CD14-positive monocyte (primary cell): Measurements from ENCODE around the gene PAK5. TPM values are rescaled to one million over a fixed set of nuclear protein-coding genes. Genes with fewer than 3 reads are reported as not detected.

Experiments used
- DNase-seq, 3 donors: peaks; one replicate each; pipeline ENCODE4 v3.0.0-alpha.2; 2011 to 2022
- H2AFZ ChIP-seq: 2 replicates; pipeline ENCODE4 v1.6.0; 2012; ENCODE audit warnings: mild to moderate bottlenecking, low read depth, low read length, inconsistent platforms; ENCODE audit not compliant: insufficient read depth, poor library complexity, severe bottlenecking
- H3K27ac ChIP-seq, 2 donors: 1 replicate in 1 of 2; 2 replicates in 1 of 2; pipeline ENCODE4 v1.5.1; 2012 to 2013; ENCODE audit warnings: low read length in 2 of 2, control low read depth in 1 of 2, inconsistent platforms in 1 of 2, low read depth in 1 of 2, mild to moderate bottlenecking in 1 of 2
- H3K27me3 ChIP-seq, 2 donors: one replicate each; pipeline versions ENCODE4 v1.6.0 to v1.6.1; 2011 to 2013; ENCODE audit warnings: low read length in 2 of 2; ENCODE audit not compliant: control insufficient read depth in 2 of 2, insufficient read depth in 2 of 2
- H3K36me3 ChIP-seq, 2 donors: replicated peaks in 1 of 2; 1 replicate in 1 of 2; 2 replicates in 1 of 2; pipeline versions ENCODE4 v1.5.1 to v1.6.1; 2012 to 2013; ENCODE audit warnings: low read length in 2 of 2, control low read depth in 1 of 2, inconsistent platforms in 1 of 2, mild to moderate bottlenecking in 1 of 2; ENCODE audit not compliant: insufficient read depth in 2 of 2, control insufficient read depth in 1 of 2
- H3K4me1 ChIP-seq, 2 donors: 1 replicate in 1 of 2; 2 replicates in 1 of 2; pipeline versions ENCODE4 v1.5.1 to v1.6.1; 2012 to 2013; ENCODE audit warnings: low read length in 2 of 2, control low read depth in 1 of 2, inconsistent platforms in 1 of 2, mild to moderate bottlenecking in 1 of 2, moderate library complexity in 1 of 2; ENCODE audit not compliant: insufficient read depth in 2 of 2, control insufficient read depth in 1 of 2
- H3K4me2 ChIP-seq: replicated peaks from 2 replicates; pipeline ENCODE3; 2012; ENCODE audit warnings: low read length, moderate library complexity, mild to moderate bottlenecking; ENCODE audit not compliant: poor library complexity, severe bottlenecking; ENCODE audit errors: extremely low read depth
- H3K4me3 ChIP-seq, 3 experiments: fragments of 200-600 bp in 1 of 3; sonication (generic) in 1 of 3; replicated peaks in 1 of 3; 1 replicate in 2 of 3; 2 replicates in 1 of 3; pipeline ENCODE4 v1.5.1; 2011 to 2013; ENCODE audit warnings: low read length in 3 of 3, mild to moderate bottlenecking in 3 of 3, control low read depth in 2 of 3, low read depth in 2 of 3, inconsistent platforms in 1 of 3, moderate library complexity in 1 of 3
- H3K79me2 ChIP-seq: 2 replicates; pipeline ENCODE4 v1.6.0; 2012; ENCODE audit warnings: mild to moderate bottlenecking, control low read depth, inconsistent platforms, low read length, moderate library complexity; ENCODE audit not compliant: insufficient read depth
- H3K9ac ChIP-seq: 2 replicates; pipeline ENCODE4 v1.6.0; 2017; ENCODE audit warnings: low read length, mild to moderate bottlenecking; ENCODE audit not compliant: insufficient read depth, poor library complexity, severe bottlenecking
- H3K9me3 ChIP-seq, 2 donors: replicated peaks in 1 of 2; 1 replicate in 1 of 2; 2 replicates in 1 of 2; pipeline versions ENCODE4 v1.5.1 to v1.6.1; 2012 to 2013; ENCODE audit warnings: low read length in 2 of 2, control low read depth in 1 of 2; ENCODE audit not compliant: control insufficient read depth in 1 of 2, insufficient read depth in 1 of 2
- H4K20me1 ChIP-seq: 2 replicates; pipeline ENCODE4 v1.6.0; 2012; ENCODE audit warnings: mild to moderate bottlenecking, low read length, control low read depth, moderate library complexity; ENCODE audit not compliant: insufficient read depth
- H3K27ac Mint-ChIP-seq, 7 donors: one replicate each; pipeline ENCODE4 v1.8.0; 2020; ENCODE audit warnings: mild to moderate bottlenecking in 7 of 7, mixed read lengths in 7 of 7, moderate library complexity in 6 of 7, inconsistent platforms in 2 of 7
- H3K27me3 Mint-ChIP-seq, 3 donors: one replicate each; pipeline ENCODE4 v1.8.0; 2021 to 2022; ENCODE audit warnings: low read depth in 3 of 3, mild to moderate bottlenecking in 3 of 3, mixed read lengths in 3 of 3, moderate library complexity in 3 of 3, inconsistent platforms in 1 of 3
- H3K36me3 Mint-ChIP-seq, 2 donors: one replicate each; pipeline ENCODE4 v1.8.0; 2020; ENCODE audit warnings: mixed read lengths in 2 of 2, inconsistent platforms in 1 of 2, mild to moderate bottlenecking in 1 of 2
- H3K4me1 Mint-ChIP-seq: one replicate; pipeline ENCODE4 v1.8.0; 2020; ENCODE audit warnings: mild to moderate bottlenecking, mixed read lengths
- H3K4me3 Mint-ChIP-seq, 2 donors: one replicate each; pipeline ENCODE4 v1.8.0; 2020; ENCODE audit warnings: mild to moderate bottlenecking in 2 of 2, mixed read lengths in 2 of 2, moderate library complexity in 1 of 2
- H3K9me3 Mint-ChIP-seq, 7 donors: one replicate each; pipeline ENCODE4 v1.8.0; 2020 to 2022; ENCODE audit warnings: mixed read lengths in 7 of 7, mild to moderate bottlenecking in 6 of 7, moderate library complexity in 6 of 7, inconsistent platforms in 2 of 7
- CTCF ChIP-seq: fragments of 200-600 bp; IDR thresholded peaks from one replicate; pipeline ENCODE4 v1.8.0; 2022; ENCODE audit warnings: antibody characterized with exemption, mild to moderate bottlenecking
- WGBS: methylation state at CpG from one replicate; pipeline ENCODE4 v1.1.5; 2013; ENCODE audit warnings: missing lambda C conversion rate; ENCODE audit not compliant: insufficient coverage; 5-methylcytosine and 5-hydroxymethylcytosine counted together
- intact Hi-C, 2 donors: fragments of 100-400 bp; cut with micrococcal nuclease; formaldehyde crosslinking; loops; one replicate each; pipeline versions ENCODE4 v1.15.0 to v1.15.1; 2023
- polyA plus RNA-seq, 3 donors: library from polyadenylated mRNA; depleted of rRNA in 1 of 3; unstranded in 2 of 3; stranded (reverse) in 1 of 3; fragments of 300-500 nt in 2 of 3; fragments of >200 nt in 1 of 3; fragmentation: Illumina TruSeq in 2 of 3; gene quantifications; 1 replicate in 2 of 3; 2 replicates in 1 of 3; pipeline ENCODE4 v1.2.3, GENCODE V29; 2012 to 2021

The PAK5 gene
- polyA plus RNA-seq, 3 donors = not detected

GRCh38 chr20:9616833-9617461 lies 221.9 kb downstream of the PAK5 start:
- intact Hi-C loops = loop anchor here (5.0 kb wide), 1 partner anchor 295 kb away; no protein-coding TSS in a partner anchor
- peaks cover 50 to 61% (median 52%) of the 10 kb centered on the region in 3 donors for H3K27me3 Mint-ChIP-seq
- Histone ChIP-seq H2AFZ (no peak overlapping the region), H3K27me3 (peaks cover 49 to 51% of the 10 kb centered on the region in 2 donors), H3K4me1 (peaks cover 16 to 19% of the 10 kb centered on the region in 2 donors), H3K4me2 (no peak overlapping the region), H3K36me3 (no peaks in the 10 kb centered on the region), H3K9me3 (peaks cover 7 to 8% of the 10 kb centered on the region in 2 donors), H4K20me1 (no peaks in the 10 kb centered on the region), H3K79me2 (no peaks in the 10 kb centered on the region), H3K9ac (no peak overlapping the region), H3K27ac (no peak overlapping the region), H3K4me3 (no peak overlapping the region)
- TF ChIP-seq CTCF = peak; percentile 89
- peaks cover 0 to 21% (median 10%) of the 10 kb centered on the region in 7 donors for H3K9me3 Mint-ChIP-seq
- no peak overlapping the region for H3K27ac Mint-ChIP-seq
- peaks cover 17% of the 10 kb centered on the region for H3K4me1 Mint-ChIP-seq
- WGBS = 3% methylated on average over 7 of the region's 10 CpGs
- no peaks in the 10 kb centered on the region for H3K36me3 Mint-ChIP-seq
- peak; percentile 50 to 59 (median 58) for DNase-seq
- H3K4me3 Mint-ChIP-seq = no peak overlapping the region

- no peaks in the 10 kb centered on the region for H3K36me3 ChIP-seq
- H3K9me3 ChIP-seq = peaks cover 8% of the 10 kb centered on the region in 2 donors
- H3K4me3 ChIP-seq = no peak overlapping the region
- H3K79me2 ChIP-seq = no peaks in the 10 kb centered on the region
- peaks cover 50 to 66% (median 52%) of the 10 kb centered on the region in 3 donors for H3K27me3 Mint-ChIP-seq
- intact Hi-C loops = loop anchor here (5.0 kb wide), 1 partner anchor 296 kb away; no protein-coding TSS in a partner anchor
- WGBS = 71% methylated on average over 1 of the region's 5 CpGs
- no peak overlapping the region for H3K27ac ChIP-seq
- no peak overlapping the region for H3K9ac ChIP-seq
- H4K20me1 ChIP-seq = no peaks in the 10 kb centered on the region
- peaks cover 16 to 19% of the 10 kb centered on the region in 2 donors for H3K4me1 ChIP-seq
- H3K4me2 ChIP-seq = no peak overlapping the region
- H3K27ac Mint-ChIP-seq = peak overlapping the region in 2 of 7 donors; percentile 28 to 55
- peaks cover 49 to 51% of the 10 kb centered on the region in 2 donors for H3K27me3 ChIP-seq
- H3K4me3 Mint-ChIP-seq = peak overlapping the region in 1 of 2 donors; percentile 9
- peaks cover 17% of the 10 kb centered on the region for H3K4me1 Mint-ChIP-seq
- TF ChIP-seq CTCF = no peak
- no peaks in the 10 kb centered on the region for H3K36me3 Mint-ChIP-seq
- peaks cover 0 to 23% (median 10%) of the 10 kb centered on the region in 7 donors for H3K9me3 Mint-ChIP-seq
- no peak for DNase-seq
- no peak overlapping the region for H2AFZ ChIP-seq
Observed at GRCh38 chr20:9616455-9616805, 222.4 kb downstream of the PAK5 start.
